IPS DF 6.9 (cell line): Measurements from ENCODE around the gene ATP6V1B1.
A peak's percentile ranks its signal among the peaks of the same experiment; 100 is the strongest.

Experiments used
- DNase-seq: peaks from one replicate; pipeline ENCODE4 v3.0.0-alpha.2; 2013; ENCODE audit warnings: low read depth, low spot score
- H3K27ac ChIP-seq: one replicate; pipeline ENCODE4 v1.5.1; 2013; ENCODE audit warnings: low read length, control low read depth
- H3K27me3 ChIP-seq: 2 replicates; pipeline ENCODE4 v1.6.1; 2013; ENCODE audit warnings: mild to moderate bottlenecking, low read length; ENCODE audit not compliant: control insufficient read depth, insufficient read depth
- H3K36me3 ChIP-seq: 2 replicates; pipeline ENCODE4 v1.6.1; 2013; ENCODE audit warnings: low read length; ENCODE audit not compliant: control insufficient read depth, insufficient read depth
- H3K4me1 ChIP-seq: 2 replicates; pipeline ENCODE4 v1.6.1; 2013; ENCODE audit warnings: low read length; ENCODE audit not compliant: control insufficient read depth, insufficient read depth
- H3K4me3 ChIP-seq: 2 replicates; pipeline ENCODE4 v1.5.1; 2013; ENCODE audit warnings: mild to moderate bottlenecking, low read length
- H3K9me3 ChIP-seq: 2 replicates; pipeline ENCODE4 v1.6.1; 2013; ENCODE audit warnings: low read length, inconsistent platforms; ENCODE audit not compliant: control insufficient read depth, insufficient read depth
- WGBS: extraction: QIAGEN DNeasy Blood & Tissue Kit; methylation state at CpG from one replicate; pipeline ENCODE4 v1.1.7; 2013; ENCODE audit warnings: mixed read lengths, missing lambda C conversion rate; ENCODE audit not compliant: insufficient read length, insufficient coverage; 5-methylcytosine and 5-hydroxymethylcytosine counted together

Gene ATP6V1B1

DNA sequence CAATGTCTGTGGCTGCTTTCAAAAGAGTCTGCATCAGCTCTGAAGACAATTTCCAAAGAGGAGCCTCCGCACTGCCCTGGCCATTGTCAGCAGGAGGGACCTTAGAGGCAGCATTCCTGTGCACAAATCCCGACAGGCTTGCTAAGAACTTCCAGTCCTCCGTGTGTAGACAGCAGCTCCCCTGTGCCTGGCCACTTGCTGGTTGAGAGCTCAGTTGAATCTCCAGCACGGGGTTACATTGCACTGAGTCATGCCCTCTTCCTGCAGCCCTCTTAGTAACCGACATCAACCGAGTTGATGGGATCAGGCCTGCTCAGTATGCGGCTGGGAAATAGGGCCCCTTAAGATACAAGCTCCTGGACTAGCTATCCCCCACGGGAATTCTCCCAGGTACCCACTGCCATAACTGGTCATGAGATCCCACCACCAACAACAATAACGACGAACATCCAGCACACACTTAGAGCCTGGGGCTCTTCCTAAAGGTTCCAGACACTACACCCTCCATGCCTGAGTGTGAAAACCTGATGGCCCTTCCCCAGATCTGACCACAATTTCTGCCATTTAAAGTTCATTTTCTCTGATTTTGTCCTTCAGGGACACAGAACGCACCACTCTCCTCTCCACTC, 12.0 kb downstream of the ATP6V1B1 start:
- Histone ChIP-seq H3K9me3 (no peaks in the 10 kb centered on the region), H3K4me1 (0 out of 2 replicates have a peak, but pooled peaks cover 4% of the 10 kb centered on the region), H3K4me3 (no peak overlapping the region), H3K27ac (no peak overlapping the region), H3K27me3 (peaks cover 15% of the 10 kb centered on the region), H3K36me3 (no peaks in the 10 kb centered on the region)
- DNase-seq, result no peak
- no CpG with 5 or more reads among the region's 11 CpGs for WGBS

- Histone ChIP-seq H3K27me3 (peaks cover 15% of the 10 kb centered on the region), H3K4me1 (0 out of 2 replicates have a peak, but pooled peaks cover 2% of the 10 kb centered on the region), H3K36me3 (no peaks in the 10 kb centered on the region), H3K27ac (no peak overlapping the region), H3K9me3 (no peaks in the 10 kb centered on the region), H3K4me3 (peak overlapping the region; percentile 40; the same call in 1 of the 2 replicates)
- WGBS, result no CpG with 5 or more reads among the region's 27 CpGs
- DNase-seq, result no peak
Measured at GRCh38 chr2:70948337-70949003, 12.8 kb downstream of the ATP6V1B1 start.

GRCh38 chr2:70949086-70949485, 13.4 kb downstream of the ATP6V1B1 start:
- DNase-seq, result no peak

GRCh38 chr2:70954886-70955285, 19.2 kb downstream of the ATP6V1B1 start:
- DNase-seq, result no peak
- no CpG with 5 or more reads among the region's 7 CpGs for WGBS
- Histone ChIP-seq H3K4me3 (no peak overlapping the region), H3K9me3 (no peaks in the 10 kb centered on the region), H3K27me3 (no peaks in the 10 kb centered on the region), H3K36me3 (no peaks in the 10 kb centered on the region), H3K27ac (no peak overlapping the region), H3K4me1 (no peaks in the 10 kb centered on the region)

More at GRCh38 chr2:70949086-70949485, 13.4 kb downstream of the ATP6V1B1 start:
- H3K27ac ChIP-seq, result no peak overlapping the region
- H3K9me3 ChIP-seq, result no peaks in the 10 kb centered on the region
- no CpG with 5 or more reads among the region's 11 CpGs for WGBS
- peaks cover 15% of the 10 kb centered on the region for H3K27me3 ChIP-seq
- 0 out of 2 replicates have a peak, but pooled peaks cover 2% of the 10 kb centered on the region for H3K4me1 ChIP-seq
- no peaks in the 10 kb centered on the region for H3K36me3 ChIP-seq
- H3K4me3 ChIP-seq, result no peak overlapping the region

GRCh38 chr2:70956141-70956540, 20.4 kb downstream of the ATP6V1B1 start:
- H3K4me3 ChIP-seq, result no peak overlapping the region
- no peak for DNase-seq
- no peaks in the 10 kb centered on the region for H3K9me3 ChIP-seq
- no peaks in the 10 kb centered on the region for H3K36me3 ChIP-seq
- H3K27me3 ChIP-seq, result no peaks in the 10 kb centered on the region
- no CpG with 5 or more reads among the region's 2 CpGs for WGBS
- H3K4me1 ChIP-seq, result no peaks in the 10 kb centered on the region
- no peak overlapping the region for H3K27ac ChIP-seq

GRCh38 chr2:70957798-70958197, 22.1 kb downstream of the ATP6V1B1 start:
- H3K36me3 ChIP-seq, result no peaks in the 10 kb centered on the region
- H3K27me3 ChIP-seq, result no peaks in the 10 kb centered on the region
- no peak overlapping the region for H3K27ac ChIP-seq
- H3K4me3 ChIP-seq, result no peak overlapping the region
- no peak for DNase-seq
- H3K9me3 ChIP-seq, result no peaks in the 10 kb centered on the region
- no peaks in the 10 kb centered on the region for H3K4me1 ChIP-seq
- no CpG with 5 or more reads among the region's 6 CpGs for WGBS

DNA sequence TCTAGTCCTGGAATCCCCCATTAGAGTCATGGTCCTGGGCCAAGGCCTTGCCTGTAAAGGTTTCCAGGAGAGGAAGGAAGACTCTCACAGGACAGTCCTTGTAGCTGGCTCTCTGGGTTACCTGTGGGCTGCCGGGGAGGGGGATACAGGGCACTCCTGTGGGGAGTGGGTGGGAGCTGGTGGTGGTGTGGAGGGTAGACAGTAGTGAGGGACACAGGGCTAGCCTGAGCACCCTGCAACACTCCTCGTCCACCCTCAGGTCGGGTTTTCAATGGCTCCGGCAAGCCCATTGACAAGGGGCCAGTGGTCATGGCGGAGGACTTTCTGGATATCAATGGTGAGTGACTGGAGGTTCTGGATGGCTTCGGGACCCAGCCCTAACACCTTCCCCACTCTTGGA, 23.1 kb downstream of the ATP6V1B1 start:
- no CpG with 5 or more reads among the region's 6 CpGs for WGBS
- Histone ChIP-seq H3K9me3 (no peaks in the 10 kb centered on the region), H3K27ac (no peak overlapping the region), H3K36me3 (no peaks in the 10 kb centered on the region), H3K4me1 (no peaks in the 10 kb centered on the region), H3K27me3 (no peaks in the 10 kb centered on the region), H3K4me3 (no peak overlapping the region)
- DNase-seq, result no peak

DNA sequence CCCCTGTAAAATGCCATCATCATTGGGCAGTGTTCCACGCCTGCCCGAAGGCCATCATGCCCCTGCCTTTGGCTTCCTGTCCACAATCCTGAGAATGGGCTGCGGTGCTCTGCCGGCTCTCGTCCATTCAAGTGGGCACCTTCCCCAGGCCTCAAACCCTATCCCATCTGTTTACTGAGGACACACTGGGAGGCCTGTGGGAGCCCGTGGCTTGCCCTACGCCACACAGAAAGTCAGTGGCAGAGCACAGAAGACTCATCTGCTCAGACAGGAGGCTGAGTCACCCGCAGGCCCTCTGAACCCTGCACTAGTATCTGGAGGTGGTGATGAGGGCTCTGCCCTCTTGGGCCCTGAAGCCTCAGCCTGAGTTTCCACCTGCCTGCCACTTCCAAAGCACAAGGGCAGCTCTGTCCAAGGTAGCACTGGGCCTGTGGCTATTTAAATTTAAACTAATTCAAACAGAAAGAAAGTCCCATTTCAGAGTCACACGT, 23.6 kb downstream of the ATP6V1B1 start:
- no peaks in the 10 kb centered on the region for H3K9me3 ChIP-seq
- no peak overlapping the region for H3K4me3 ChIP-seq
- H3K27me3 ChIP-seq, result peaks cover 3% of the 10 kb centered on the region; the same call in 1 of the 2 replicates
- no peak overlapping the region for H3K27ac ChIP-seq
- WGBS, result no CpG with 5 or more reads among the region's 9 CpGs
- no peaks in the 10 kb centered on the region for H3K36me3 ChIP-seq
- no peak for DNase-seq
- H3K4me1 ChIP-seq, result no peaks in the 10 kb centered on the region; the same call in 1 of the 2 replicates

- Histone ChIP-seq H3K4me3 (no peak overlapping the region), H3K36me3 (no peaks in the 10 kb centered on the region), H3K27ac (no peak overlapping the region), H3K4me1 (peaks cover 3% of the 10 kb centered on the region; the same call in 1 of the 2 replicates), H3K9me3 (no peaks in the 10 kb centered on the region), H3K27me3 (peaks cover 8% of the 10 kb centered on the region; the same call in 1 of the 2 replicates)
- DNase-seq, result no peak
- WGBS, result no CpG with 5 or more reads among the region's 17 CpGs
Measured at GRCh38 chr2:70959851-70960832, 24.4 kb downstream of the ATP6V1B1 start.
